HCT116 (cell line): ENCODE data around the gene KYNU. TPM values are rescaled to one million over a fixed set of nuclear protein-coding genes. Genes with fewer than 3 reads are reported as not detected.

Experiments
- ATAC-seq: fragments of 200-7000 bp; cut with Tn5 transposase; 2 replicates; pipeline ENCODE4 v1.9.1; 2020; ENCODE audit warnings: mild to moderate bottlenecking, moderate library complexity
- BruUV-seq: library from RNA; stranded (reverse); fragments of 400-500 nt; replicated peaks from 2 replicates; lab custom pipeline; 2021; lab: Mats Ljungman, UMichigan
- CTCF ChIA-PET: fragments of 300-600 bp; sonication (Branson Sonifier 250); formaldehyde crosslinking; loops from one replicate; lab custom pipeline; 2021; ENCODE audit warnings: antibody characterized with exemption; lab: Charles Lee
- POLR2A ChIA-PET: fragments of 300-600, 350-600 bp; sonication (Branson Sonifier 250); formaldehyde crosslinking; loops from one replicate; lab custom pipeline; 2021; ENCODE audit warnings: antibody characterized with exemption; lab: Charles Lee
- RAD21 ChIA-PET, 2 experiments: fragments of 300-600 bp; sonication (Branson Sonifier 250); formaldehyde crosslinking; loops; one replicate each; lab custom pipeline; 2023; ENCODE audit warnings: low total read pairs in 2 of 2; ENCODE audit not compliant: uncharacterized antibody in 2 of 2, unreplicated experiment in 2 of 2, low non-redundant PET in 1 of 2; lab: Charles Lee
- DNase-seq: peaks from one replicate; pipeline ENCODE4 v3.0.0-alpha.2; 2010; ENCODE audit warnings: low read depth, low spot score
- H2AFZ ChIP-seq: fragments of 200-600 bp; shearing (Covaris generic), sonication (generic); 2 replicates; pipeline ENCODE4 v1.6.1; 2017; ENCODE audit warnings: low read depth, mixed run types, mixed read lengths, antibody characterized with exemption, low read length; ENCODE audit not compliant: poor library complexity, severe bottlenecking
- H3K27ac ChIP-seq: 2 replicates; pipeline ENCODE4 v1.5.1; 2012; ENCODE audit warnings: low read depth, low read length
- H3K27me3 ChIP-seq: fragments of 200-600 bp; sonication (generic); 2 replicates; pipeline ENCODE4 v1.6.1; 2016; ENCODE audit warnings: mixed run types, low read length, mixed read lengths; ENCODE audit not compliant: insufficient read depth
- H3K36me3 ChIP-seq, 2 experiments: fragments of 200-500 bp in 1 of 2; fragments of 200-600 bp in 1 of 2; sonication (Bioruptor generic) in 1 of 2; sonication (generic) in 1 of 2; 2 replicates each; pipeline versions ENCODE4 v1.5.1 to v1.6.1; 2014 to 2016; ENCODE audit warnings: low read length in 2 of 2, inconsistent platforms in 1 of 2, mixed read lengths in 1 of 2, mixed run types in 1 of 2; ENCODE audit not compliant: insufficient read depth in 2 of 2, control insufficient read depth in 1 of 2
- H3K4me1 ChIP-seq, 2 experiments: fragments of 200-600 bp in 1 of 2; sonication (generic) in 1 of 2; 2 replicates each; pipeline versions ENCODE4 v1.5.1 to v1.6.1; 2012 to 2017; ENCODE audit warnings: low read length in 2 of 2, inconsistent platforms in 1 of 2, mild to moderate bottlenecking in 1 of 2, mixed read lengths in 1 of 2, mixed run types in 1 of 2, moderate library complexity in 1 of 2; ENCODE audit not compliant: insufficient read depth in 2 of 2, control insufficient read depth in 1 of 2
- H3K4me2 ChIP-seq: fragments of 200-600 bp; sonication (generic); 2 replicates; pipeline ENCODE4 v1.6.1; 2017; ENCODE audit warnings: mixed run types, low read length, mixed read lengths
- H3K4me3 ChIP-seq, 2 experiments: fragments of 200-600 bp in 1 of 2; sonication (generic) in 1 of 2; replicated peaks in 1 of 2; 2 replicates each; pipeline ENCODE4 v1.5.1; 2011 to 2016; ENCODE audit warnings: low read length in 2 of 2, control low read depth in 1 of 2, low read depth in 1 of 2, mild to moderate bottlenecking in 1 of 2, mixed read lengths in 1 of 2, mixed run types in 1 of 2
- H3K79me2 ChIP-seq: fragments of 200-600 bp; sonication (generic); 2 replicates; pipeline ENCODE4 v1.6.1; 2017; ENCODE audit warnings: mild to moderate bottlenecking, mixed run types, low read length, moderate library complexity, mixed read lengths; ENCODE audit not compliant: insufficient read depth
- H3K9ac ChIP-seq: fragments of 200-600 bp; sonication (generic); 2 replicates; pipeline ENCODE4 v1.6.1; 2016; ENCODE audit warnings: low read length, mixed read lengths
- H3K9me2 ChIP-seq: fragments of 200-600 bp; sonication (generic), shearing (Covaris generic); 2 replicates; pipeline ENCODE4 v1.6.1; 2017; ENCODE audit warnings: mixed run types, mild to moderate bottlenecking, moderate library complexity; ENCODE audit not compliant: insufficient read depth
- H3K9me3 ChIP-seq, 2 experiments: fragments of 200-500 bp in 1 of 2; fragments of 200-600 bp in 1 of 2; sonication (Bioruptor generic) in 1 of 2; sonication (generic) in 1 of 2; 2 replicates each; pipeline ENCODE4 v1.6.1; 2014 to 2017; ENCODE audit warnings: low read length in 2 of 2, mixed read lengths in 2 of 2, inconsistent platforms in 1 of 2, low read depth in 1 of 2, mild to moderate bottlenecking in 1 of 2, mixed run types in 1 of 2, moderate library complexity in 1 of 2; ENCODE audit not compliant: control insufficient read depth in 1 of 2, insufficient read depth in 1 of 2
- H4K20me1 ChIP-seq: fragments of 200-600 bp; sonication (generic), shearing (Covaris generic); 2 replicates; pipeline ENCODE4 v1.6.1; 2017; ENCODE audit warnings: mixed run types, mild to moderate bottlenecking, moderate library complexity; ENCODE audit not compliant: insufficient read depth
- EZH2 ChIP-seq: fragments of 200-600 bp; sonication (generic); IDR thresholded peaks from 2 replicates; pipeline ENCODE4 v1.6.1; 2017; ENCODE audit warnings: antibody characterized with exemption, mixed run types
- EZH2phosphoT487 ChIP-seq: fragments of 200-600 bp; IDR thresholded peaks from 2 replicates; pipeline ENCODE4 v1.6.1; 2018; ENCODE audit warnings: antibody characterized with exemption, borderline replicate concordance
- FOSL1 ChIP-seq: IDR thresholded peaks from 2 replicates; pipeline ENCODE4 v1.6.1; 2012; ENCODE audit warnings: low read depth
- JUND ChIP-seq: IDR thresholded peaks from 2 replicates; pipeline ENCODE4 v1.6.1; 2012
- RAD21 ChIP-seq: IDR thresholded peaks from 2 replicates; pipeline ENCODE4 v1.6.1; 2012; ENCODE audit warnings: low read depth, mild to moderate bottlenecking
- SIN3A ChIP-seq: IDR thresholded peaks from 2 replicates; pipeline ENCODE4 v1.6.1; 2012; ENCODE audit warnings: low read depth
- SP1 ChIP-seq: IDR thresholded peaks from 2 replicates; pipeline ENCODE4 v1.6.1; 2012; ENCODE audit warnings: low read depth
- SRF ChIP-seq: IDR thresholded peaks from 2 replicates; pipeline ENCODE4 v1.6.1; 2012; ENCODE audit warnings: low read depth
- TCF7L2 ChIP-seq: IDR thresholded peaks from 2 replicates; pipeline ENCODE4 v1.7.0; 2011; ENCODE audit warnings: borderline replicate concordance, inconsistent platforms; ENCODE audit not compliant: insufficient read depth, insufficient read length; ENCODE audit errors: extremely low read depth
- YY1 ChIP-seq: IDR thresholded peaks from 2 replicates; pipeline ENCODE4 v1.6.1; 2011; ENCODE audit warnings: low read length, low read depth, moderate library complexity, mild to moderate bottlenecking; ENCODE audit not compliant: insufficient replicate concordance; ENCODE audit errors: extremely low read depth
- intact Hi-C: fragments of 100-400 bp; cut with micrococcal nuclease; formaldehyde crosslinking; loops from 2 replicates; pipeline ENCODE4 v1.10.0; 2022
- total RNA-seq: library from RNA; stranded (reverse); gene quantifications from one replicate; pipeline ENCODE4 v1.2.1, GENCODE V29; 2021; ENCODE audit not compliant: unreplicated experiment
- TF ChIP-seq, protein P1 (sequence below): IDR thresholded peaks from 2 replicates; pipeline ENCODE4 v1.6.1; 2012
- TF ChIP-seq, protein P2 (sequence below): IDR thresholded peaks from 2 replicates; pipeline ENCODE4 v1.6.1; 2012; ENCODE audit warnings: low read depth
- TF ChIP-seq, protein P3 (sequence below), 3 experiments: fragments of 200-600 bp in 1 of 3; sonication (generic) in 1 of 3; IDR thresholded peaks in 2 of 3; conservative IDR thresholded peaks in 1 of 3; 2 replicates each; pipeline ENCODE4 v1.5.1; 2012 to 2017; ENCODE audit warnings: low read depth in 2 of 3, low read length in 2 of 3, antibody characterized with exemption in 1 of 3, borderline replicate concordance in 1 of 3, control low read depth in 1 of 3, mild to moderate bottlenecking in 1 of 3, mixed read lengths in 1 of 3, mixed run types in 1 of 3, moderate library complexity in 1 of 3; ENCODE audit not compliant: insufficient read depth in 1 of 3

KYNU gene
- total RNA-seq, 1 experiment from 2014 or later = 0.22 TPM

DNA sequence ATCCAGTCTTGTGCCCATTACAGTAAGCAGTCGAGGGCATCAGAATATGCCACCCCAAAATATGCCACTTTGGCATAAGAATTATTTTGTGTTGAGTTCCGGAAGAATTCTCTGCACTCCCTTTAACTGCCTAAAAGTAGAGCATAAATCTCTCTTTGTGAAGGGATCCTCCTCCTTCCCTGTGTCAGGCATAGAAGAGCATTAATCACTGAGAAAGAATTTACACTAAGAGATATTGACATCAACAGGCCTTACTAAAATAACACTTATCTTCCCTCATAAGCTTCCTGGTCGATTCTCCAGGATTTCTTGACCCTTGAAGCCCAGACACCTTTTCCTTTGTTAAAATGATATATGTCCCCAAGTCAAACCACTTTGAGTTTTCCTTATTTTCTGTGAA is 27.6 kb upstream of the KYNU start:
- ChIA-PET POLR2A (no interaction called here), CTCF (no interaction called here), RAD21 (no interaction called here)
- Histone ChIP-seq H3K27ac (no peak overlapping the region), H3K4me2 (no peak overlapping the region), H3K9me3 (no peaks in the 10 kb centered on the region), H3K9me2 (no peaks in the 10 kb centered on the region), H3K79me2 (no peaks in the 10 kb centered on the region), H2AFZ (no peak overlapping the region), H3K27me3 (no peaks in the 10 kb centered on the region), H3K9ac (no peak overlapping the region), H3K4me3 (no peak overlapping the region), H3K36me3 (no peaks in the 10 kb centered on the region), H4K20me1 (no peaks in the 10 kb centered on the region), H3K4me1 (no peaks in the 10 kb centered on the region)
- intact Hi-C loops = no loop called here
- no TSS peak for BruUV-seq
- no peak for ATAC-seq
- TF ChIP-seq SRF = no peak
- TF ChIP-seq EZH2phosphoT487 = no peak
- no peak for TF ChIP-seq SP1
- TF ChIP-seq TCF7L2 = no peak
- TF ChIP-seq FOSL1 = no peak
- TF ChIP-seq, protein P1, sequence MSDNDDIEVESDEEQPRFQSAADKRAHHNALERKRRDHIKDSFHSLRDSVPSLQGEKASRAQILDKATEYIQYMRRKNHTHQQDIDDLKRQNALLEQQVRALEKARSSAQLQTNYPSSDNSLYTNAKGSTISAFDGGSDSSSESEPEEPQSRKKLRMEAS = no peak
- TF ChIP-seq, protein P2, sequence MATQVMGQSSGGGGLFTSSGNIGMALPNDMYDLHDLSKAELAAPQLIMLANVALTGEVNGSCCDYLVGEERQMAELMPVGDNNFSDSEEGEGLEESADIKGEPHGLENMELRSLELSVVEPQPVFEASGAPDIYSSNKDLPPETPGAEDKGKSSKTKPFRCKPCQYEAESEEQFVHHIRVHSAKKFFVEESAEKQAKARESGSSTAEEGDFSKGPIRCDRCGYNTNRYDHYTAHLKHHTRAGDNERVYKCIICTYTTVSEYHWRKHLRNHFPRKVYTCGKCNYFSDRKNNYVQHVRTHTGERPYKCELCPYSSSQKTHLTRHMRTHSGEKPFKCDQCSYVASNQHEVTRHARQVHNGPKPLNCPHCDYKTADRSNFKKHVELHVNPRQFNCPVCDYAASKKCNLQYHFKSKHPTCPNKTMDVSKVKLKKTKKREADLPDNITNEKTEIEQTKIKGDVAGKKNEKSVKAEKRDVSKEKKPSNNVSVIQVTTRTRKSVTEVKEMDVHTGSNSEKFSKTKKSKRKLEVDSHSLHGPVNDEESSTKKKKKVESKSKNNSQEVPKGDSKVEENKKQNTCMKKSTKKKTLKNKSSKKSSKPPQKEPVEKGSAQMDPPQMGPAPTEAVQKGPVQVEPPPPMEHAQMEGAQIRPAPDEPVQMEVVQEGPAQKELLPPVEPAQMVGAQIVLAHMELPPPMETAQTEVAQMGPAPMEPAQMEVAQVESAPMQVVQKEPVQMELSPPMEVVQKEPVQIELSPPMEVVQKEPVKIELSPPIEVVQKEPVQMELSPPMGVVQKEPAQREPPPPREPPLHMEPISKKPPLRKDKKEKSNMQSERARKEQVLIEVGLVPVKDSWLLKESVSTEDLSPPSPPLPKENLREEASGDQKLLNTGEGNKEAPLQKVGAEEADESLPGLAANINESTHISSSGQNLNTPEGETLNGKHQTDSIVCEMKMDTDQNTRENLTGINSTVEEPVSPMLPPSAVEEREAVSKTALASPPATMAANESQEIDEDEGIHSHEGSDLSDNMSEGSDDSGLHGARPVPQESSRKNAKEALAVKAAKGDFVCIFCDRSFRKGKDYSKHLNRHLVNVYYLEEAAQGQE = no peak
- TF ChIP-seq JUND = no peak
- no peak for TF ChIP-seq SIN3A
- no peak for TF ChIP-seq RAD21
- TF ChIP-seq, protein P3, sequence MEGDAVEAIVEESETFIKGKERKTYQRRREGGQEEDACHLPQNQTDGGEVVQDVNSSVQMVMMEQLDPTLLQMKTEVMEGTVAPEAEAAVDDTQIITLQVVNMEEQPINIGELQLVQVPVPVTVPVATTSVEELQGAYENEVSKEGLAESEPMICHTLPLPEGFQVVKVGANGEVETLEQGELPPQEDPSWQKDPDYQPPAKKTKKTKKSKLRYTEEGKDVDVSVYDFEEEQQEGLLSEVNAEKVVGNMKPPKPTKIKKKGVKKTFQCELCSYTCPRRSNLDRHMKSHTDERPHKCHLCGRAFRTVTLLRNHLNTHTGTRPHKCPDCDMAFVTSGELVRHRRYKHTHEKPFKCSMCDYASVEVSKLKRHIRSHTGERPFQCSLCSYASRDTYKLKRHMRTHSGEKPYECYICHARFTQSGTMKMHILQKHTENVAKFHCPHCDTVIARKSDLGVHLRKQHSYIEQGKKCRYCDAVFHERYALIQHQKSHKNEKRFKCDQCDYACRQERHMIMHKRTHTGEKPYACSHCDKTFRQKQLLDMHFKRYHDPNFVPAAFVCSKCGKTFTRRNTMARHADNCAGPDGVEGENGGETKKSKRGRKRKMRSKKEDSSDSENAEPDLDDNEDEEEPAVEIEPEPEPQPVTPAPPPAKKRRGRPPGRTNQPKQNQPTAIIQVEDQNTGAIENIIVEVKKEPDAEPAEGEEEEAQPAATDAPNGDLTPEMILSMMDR (IDR thresholded peaks at IDR 0.05 in 2 of 3, conservative IDR thresholded peaks at IDR 0.05 in 1 of 3; ENCODE audit: borderline replicate concordance in 1 of 3, insufficient read depth in 1 of 3, low read depth in 2 of 3, low read length in 2 of 3) = no peak
- no peak for TF ChIP-seq EZH2
- no peak for TF ChIP-seq YY1
- no peak for DNase-seq
